A549 (cell line): Measurements from ENCODE around the gene TEX51.

Source experiments
- CBX2 ChIP-seq: fragments of 200-600 bp; sonication (generic); IDR thresholded peaks from 2 replicates; pipeline ENCODE4 v1.6.1; 2016; ENCODE audit warnings: low read depth, mild to moderate bottlenecking, borderline replicate concordance
- CTCF ChIP-seq: fragments of >200 bp; sonication (Bioruptor Twin); formaldehyde crosslinking; IDR thresholded peaks from 3 replicates; pipeline ENCODE4 v1.5.1; 2016
- ELK1 ChIP-seq: fragments of 150-350 bp; IDR thresholded peaks from 2 replicates; pipeline ENCODE4 v1.6.1; 2014; ENCODE audit warnings: low read depth, mild to moderate bottlenecking, low read length
- KDM1A ChIP-seq: fragments of 200-600 bp; sonication (generic); IDR thresholded peaks from 2 replicates; pipeline ENCODE4 v1.6.1; 2016; ENCODE audit warnings: low read depth, mild to moderate bottlenecking
- MAX ChIP-seq: IDR thresholded peaks from 2 replicates; pipeline ENCODE4 v1.6.1; 2012
- POLR2A ChIP-seq: IDR thresholded peaks from 2 replicates; pipeline ENCODE4 v1.6.1; 2012; ENCODE audit warnings: mild to moderate bottlenecking, low read length
- RAD21 ChIP-seq, 2 experiments: fragments of >200 bp in 1 of 2; sonication (Bioruptor Twin) in 1 of 2; formaldehyde crosslinking in 1 of 2; IDR thresholded peaks in 1 of 2; conservative IDR thresholded peaks in 1 of 2; 2 replicates in 1 of 2; 3 replicates in 1 of 2; pipeline ENCODE4 v1.6.1; 2012 to 2018; ENCODE audit warnings: inconsistent platforms in 1 of 2
- RARB ChIP-seq: fragments of 250-450 bp; sonication (Bioruptor Pico); IDR thresholded peaks from 2 replicates; pipeline ENCODE4 v1.8.0; 2021; ENCODE audit warnings: mild to moderate bottlenecking, moderate library complexity
- RCOR1 ChIP-seq: fragments of 150-350 bp; IDR thresholded peaks from 2 replicates; pipeline ENCODE4 v1.6.1; 2014; ENCODE audit warnings: antibody characterized with exemption, low read length, low read depth
- REST ChIP-seq: fragments of 200-600 bp; sonication (generic); IDR thresholded peaks from 2 replicates; pipeline ENCODE4 v1.6.1; 2016; ENCODE audit warnings: antibody characterized with exemption, mild to moderate bottlenecking, moderate library complexity
- SMC3 ChIP-seq: fragments of >200 bp; sonication (Bioruptor Twin); formaldehyde crosslinking; IDR thresholded peaks from 3 replicates; pipeline ENCODE4 v1.6.1; 2018; ENCODE audit warnings: inconsistent platforms
- USF2 ChIP-seq: fragments of 450-650 bp; IDR thresholded peaks from 2 replicates; pipeline ENCODE4 v1.6.1; 2014; ENCODE audit warnings: antibody characterized with exemption

- TF ChIP-seq POLR2A (no peak), KDM1A (no peak), CTCF (no peak), REST (no peak), RCOR1 (no peak), RAD21 (conservative IDR thresholded peaks at IDR 0.05 in 1 of 2, IDR thresholded peaks at IDR 0.05 in 1 of 2) (no peak), ELK1 (no peak), CBX2 (no peak), MAX (no peak), RARB (CRISPR knock-in tag) (no peak), SMC3 (no peak), USF2 (no peak)
These were observed 12.9 kb upstream of the TEX51 start for GRCh38 chr2:126885751-126886210.
